SK-N-SH treated with all-trans-retinoic acid at 6 μM for 48 hours (cell line): ENCODE data around the gene CBR4.

Source experiments
- ISL1 ChIP-seq: fragments of 250-450 bp; sonication (Bioruptor Pico); IDR thresholded peaks from 2 replicates; pipeline ENCODE4 v2.1.2; 2022; ENCODE audit warnings: mild to moderate bottlenecking, moderate library complexity
- OSR1 ChIP-seq: fragments of 250-450 bp; sonication (Bioruptor Pico); IDR thresholded peaks from 2 replicates; pipeline ENCODE4 v1.8.0; 2022; ENCODE audit warnings: moderate library complexity, mild to moderate bottlenecking, inconsistent platforms
- PPARA ChIP-seq: fragments of 250-450 bp; sonication (Bioruptor Pico); IDR thresholded peaks from 2 replicates; pipeline ENCODE4 v1.5.0; 2020; ENCODE audit warnings: mild to moderate bottlenecking, borderline replicate concordance
- RARB ChIP-seq: fragments of 250-450 bp; sonication (Bioruptor Pico); IDR thresholded peaks from 2 replicates; pipeline ENCODE4 v1.8.0; 2021; ENCODE audit warnings: mild to moderate bottlenecking, moderate library complexity
- ZC3H10 ChIP-seq: fragments of 250-450 bp; sonication (Bioruptor Pico); IDR thresholded peaks from 2 replicates; pipeline ENCODE4 v1.5.1; 2021; ENCODE audit warnings: mild to moderate bottlenecking, moderate library complexity
- TF ChIP-seq, protein P1 (sequence below): fragments of 250-450 bp; sonication (Bioruptor Pico); IDR thresholded peaks from 2 replicates; pipeline ENCODE4 v1.8.0; 2021; ENCODE audit warnings: low read depth, mild to moderate bottlenecking, moderate library complexity, borderline replicate concordance

DNA sequence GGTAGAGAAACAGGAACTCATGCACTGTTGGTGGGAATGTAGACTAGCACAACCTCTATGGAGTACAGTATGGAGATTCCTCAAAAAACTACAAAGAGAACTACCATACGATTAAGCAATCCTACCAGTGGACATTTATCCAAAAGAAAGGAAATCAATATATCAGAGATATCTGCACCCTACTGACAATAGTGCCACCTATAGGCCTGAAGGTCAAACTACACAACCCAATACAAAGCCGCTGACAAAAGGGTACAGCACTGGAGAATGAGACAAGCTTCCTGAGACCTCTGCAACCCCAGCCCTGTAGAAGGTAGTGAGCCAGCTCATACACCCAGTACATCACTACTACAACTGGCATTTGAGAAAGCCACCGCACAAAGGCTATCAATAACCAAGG, 67.1 kb downstream of the CBR4 start:
- TF ChIP-seq, protein P1, sequence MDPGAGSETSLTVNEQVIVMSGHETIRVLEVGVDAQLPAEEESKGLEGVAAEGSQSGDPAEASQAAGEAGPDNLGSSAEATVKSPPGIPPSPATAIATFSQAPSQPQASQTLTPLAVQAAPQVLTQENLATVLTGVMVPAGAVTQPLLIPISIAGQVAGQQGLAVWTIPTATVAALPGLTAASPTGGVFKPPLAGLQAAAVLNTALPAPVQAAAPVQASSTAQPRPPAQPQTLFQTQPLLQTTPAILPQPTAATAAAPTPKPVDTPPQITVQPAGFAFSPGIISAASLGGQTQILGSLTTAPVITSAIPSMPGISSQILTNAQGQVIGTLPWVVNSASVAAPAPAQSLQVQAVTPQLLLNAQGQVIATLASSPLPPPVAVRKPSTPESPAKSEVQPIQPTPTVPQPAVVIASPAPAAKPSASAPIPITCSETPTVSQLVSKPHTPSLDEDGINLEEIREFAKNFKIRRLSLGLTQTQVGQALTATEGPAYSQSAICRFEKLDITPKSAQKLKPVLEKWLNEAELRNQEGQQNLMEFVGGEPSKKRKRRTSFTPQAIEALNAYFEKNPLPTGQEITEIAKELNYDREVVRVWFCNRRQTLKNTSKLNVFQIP (CRISPR knock-in tag): no peak
- TF ChIP-seq RARB (CRISPR knock-in tag): no peak
- no peak for TF ChIP-seq OSR1
- no peak for TF ChIP-seq ZC3H10 (CRISPR knock-in tag)
- TF ChIP-seq ISL1 (CRISPR knock-in tag): no peak
- no peak for TF ChIP-seq PPARA (CRISPR knock-in tag)
